GM12872 (cell line): ENCODE measurements around the gene SMIM36.

Source experiments
- TF ChIP-seq, protein P1 (sequence below): IDR thresholded peaks from 3 replicates; pipeline ENCODE4 v1.5.1; 2011; ENCODE audit warnings: low read depth, mild to moderate bottlenecking, low read length, moderate library complexity; ENCODE audit not compliant: insufficient read depth

SMIM36 gene

DNA sequence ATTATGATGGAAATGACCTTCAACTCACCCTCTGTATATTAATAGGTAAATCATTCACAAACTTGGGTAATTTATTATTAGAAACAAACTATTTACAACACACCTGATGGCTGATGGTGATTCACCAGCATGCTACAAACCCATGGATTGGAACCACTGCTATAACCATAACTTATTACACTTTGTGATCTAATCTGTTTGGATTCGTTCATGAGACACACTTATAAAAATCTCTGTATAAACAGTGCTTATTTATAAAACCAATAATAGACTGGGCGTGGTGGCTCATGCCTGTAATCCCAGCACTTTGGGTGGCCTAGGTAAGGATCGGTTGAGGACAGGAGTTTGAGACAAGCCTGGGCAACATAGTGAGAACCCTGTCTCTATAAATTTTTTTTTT, 16.0 kb downstream of the SMIM36 start:
- TF ChIP-seq, protein P1, sequence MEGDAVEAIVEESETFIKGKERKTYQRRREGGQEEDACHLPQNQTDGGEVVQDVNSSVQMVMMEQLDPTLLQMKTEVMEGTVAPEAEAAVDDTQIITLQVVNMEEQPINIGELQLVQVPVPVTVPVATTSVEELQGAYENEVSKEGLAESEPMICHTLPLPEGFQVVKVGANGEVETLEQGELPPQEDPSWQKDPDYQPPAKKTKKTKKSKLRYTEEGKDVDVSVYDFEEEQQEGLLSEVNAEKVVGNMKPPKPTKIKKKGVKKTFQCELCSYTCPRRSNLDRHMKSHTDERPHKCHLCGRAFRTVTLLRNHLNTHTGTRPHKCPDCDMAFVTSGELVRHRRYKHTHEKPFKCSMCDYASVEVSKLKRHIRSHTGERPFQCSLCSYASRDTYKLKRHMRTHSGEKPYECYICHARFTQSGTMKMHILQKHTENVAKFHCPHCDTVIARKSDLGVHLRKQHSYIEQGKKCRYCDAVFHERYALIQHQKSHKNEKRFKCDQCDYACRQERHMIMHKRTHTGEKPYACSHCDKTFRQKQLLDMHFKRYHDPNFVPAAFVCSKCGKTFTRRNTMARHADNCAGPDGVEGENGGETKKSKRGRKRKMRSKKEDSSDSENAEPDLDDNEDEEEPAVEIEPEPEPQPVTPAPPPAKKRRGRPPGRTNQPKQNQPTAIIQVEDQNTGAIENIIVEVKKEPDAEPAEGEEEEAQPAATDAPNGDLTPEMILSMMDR, result no peak

DNA sequence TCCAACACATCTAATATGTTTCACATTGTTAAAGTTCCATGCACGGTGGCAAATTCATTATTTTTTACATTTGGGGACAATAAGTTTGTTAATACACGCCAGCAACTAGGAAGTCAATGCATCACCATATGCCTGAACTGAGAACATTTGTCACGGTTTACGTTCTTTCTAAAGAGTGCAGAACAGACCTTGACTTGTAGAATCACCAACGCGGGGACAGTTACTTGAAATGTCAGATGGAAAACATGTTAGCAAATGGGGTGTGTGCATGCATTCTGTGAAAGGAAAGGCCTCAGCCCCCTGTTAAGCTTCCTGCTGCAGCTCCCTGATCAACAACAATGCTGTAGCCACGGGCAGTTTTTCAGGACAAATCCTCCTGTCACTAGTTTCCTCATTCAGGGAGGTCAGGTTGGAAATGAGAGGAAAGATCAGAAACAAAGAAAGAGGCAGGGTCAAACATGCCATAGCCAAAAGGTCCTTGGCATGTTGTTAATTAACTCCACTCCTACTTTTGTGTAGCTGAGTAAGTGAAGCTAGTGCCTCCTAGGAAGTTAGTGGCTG, 18.4 kb downstream of the SMIM36 start:
- TF ChIP-seq, protein P1, result no peak

DNA sequence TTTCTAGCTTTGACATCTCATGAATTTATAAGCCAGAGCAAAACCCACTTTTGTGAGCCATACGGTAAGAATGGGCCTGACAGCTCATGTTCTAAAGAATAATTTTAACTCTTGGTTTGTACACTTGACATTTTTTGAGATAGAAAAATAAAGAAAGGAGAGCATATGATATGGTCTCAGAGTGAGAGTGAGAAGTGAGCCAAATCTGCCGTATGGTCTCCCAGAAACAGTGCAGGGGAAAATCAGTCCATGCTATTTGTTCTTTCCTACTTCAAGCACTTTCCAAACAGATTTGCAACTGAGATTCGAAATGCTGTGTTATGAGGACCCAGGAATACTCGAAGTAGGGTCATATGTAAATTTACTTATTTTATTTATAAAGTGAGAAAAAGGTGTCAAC, 20.9 kb downstream of the SMIM36 start:
- TF ChIP-seq, protein P1, result no peak

DNA sequence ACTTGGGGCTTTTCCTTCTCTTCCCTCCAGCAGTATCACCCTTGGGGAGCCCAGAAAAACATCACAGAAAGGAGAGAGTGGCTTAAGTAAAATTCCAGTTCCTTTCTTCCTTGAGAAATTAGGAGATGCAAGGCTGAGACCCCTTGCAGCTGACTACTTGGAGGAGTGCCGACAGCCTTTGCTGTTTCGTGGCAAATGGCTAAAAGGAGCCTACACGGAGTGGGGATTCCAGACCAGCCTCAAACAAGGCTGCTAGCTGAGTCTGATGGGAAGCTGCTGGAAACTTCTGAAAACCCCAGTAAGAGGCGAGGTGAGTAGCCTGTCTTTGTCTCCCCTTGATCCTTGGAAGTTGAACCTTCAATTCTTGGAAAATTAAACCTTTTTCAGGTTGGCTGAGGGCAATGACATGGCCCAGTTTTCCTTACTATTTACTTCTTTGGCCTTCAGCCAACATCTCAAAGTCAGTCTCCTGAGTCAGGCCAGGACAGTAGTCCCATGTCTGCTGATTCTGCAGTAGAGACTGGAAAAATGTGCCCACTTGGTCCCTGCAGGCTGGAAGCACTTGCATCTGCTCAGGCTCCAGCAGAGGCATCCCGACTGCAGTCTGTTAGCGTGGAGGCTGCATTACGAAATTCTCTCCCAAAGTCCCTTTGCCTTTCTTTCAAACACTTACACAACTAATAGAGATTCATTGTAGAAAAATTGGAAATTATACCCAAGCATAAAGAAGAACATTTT, 23.4 kb downstream of the SMIM36 start:
- TF ChIP-seq, protein P1, result no peak

DNA sequence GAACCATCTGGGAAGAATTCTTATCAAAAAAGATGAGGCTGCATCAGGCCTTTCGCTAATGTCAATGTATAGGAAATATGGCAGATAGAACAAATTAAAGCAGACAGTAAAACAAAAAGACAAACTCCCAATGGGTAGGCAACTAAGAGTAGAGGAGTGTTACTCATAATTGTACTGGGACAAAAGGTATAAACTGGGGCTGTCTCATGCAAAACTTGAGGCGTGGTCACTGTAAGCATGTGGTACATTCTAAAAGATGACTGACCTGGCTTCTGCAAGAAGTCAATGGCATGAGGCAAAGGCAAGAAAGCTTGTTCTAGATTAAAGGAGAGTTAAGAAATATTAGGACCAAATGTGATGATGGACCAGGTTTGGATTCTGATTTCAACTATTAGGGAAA, 26.7 kb downstream of the SMIM36 start:
- TF ChIP-seq, protein P1, result no peak

DNA sequence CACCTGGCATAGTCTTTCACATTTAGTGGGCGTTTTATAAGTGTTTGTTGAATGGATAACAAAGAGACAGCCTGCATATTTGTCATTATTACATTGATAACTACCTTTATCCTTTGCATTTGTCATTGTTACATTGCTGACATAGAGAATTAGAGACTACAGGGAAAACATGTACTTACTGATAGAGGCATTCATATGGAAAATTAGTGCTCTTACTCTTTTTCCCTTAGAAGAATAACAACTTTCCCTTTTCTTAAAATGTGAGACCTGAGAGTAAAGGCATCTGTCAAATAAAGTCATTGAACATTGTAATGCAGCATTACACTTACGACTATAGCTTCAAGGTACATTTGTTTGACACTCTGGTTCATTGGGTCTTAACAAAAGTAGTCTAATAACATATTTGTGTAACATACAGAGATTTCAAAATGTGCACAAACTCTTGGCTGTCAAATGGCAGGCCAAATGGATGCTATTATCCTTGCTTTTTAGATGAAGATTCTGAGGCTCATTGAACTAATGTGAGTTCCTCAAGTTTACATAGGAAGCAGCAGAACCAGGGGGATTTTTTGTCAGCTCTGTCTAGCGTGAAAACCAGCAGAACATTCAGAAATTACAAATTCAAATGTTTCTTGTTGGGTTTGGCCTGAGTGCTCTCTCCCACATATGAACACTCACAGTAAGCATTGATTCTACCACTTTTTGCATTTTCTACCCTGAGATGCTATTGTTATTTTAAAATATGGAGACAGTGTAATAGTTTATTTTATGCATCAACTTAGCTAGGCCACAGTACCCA, 28.5 kb downstream of the SMIM36 start:
- TF ChIP-seq, protein P1, result no peak

DNA sequence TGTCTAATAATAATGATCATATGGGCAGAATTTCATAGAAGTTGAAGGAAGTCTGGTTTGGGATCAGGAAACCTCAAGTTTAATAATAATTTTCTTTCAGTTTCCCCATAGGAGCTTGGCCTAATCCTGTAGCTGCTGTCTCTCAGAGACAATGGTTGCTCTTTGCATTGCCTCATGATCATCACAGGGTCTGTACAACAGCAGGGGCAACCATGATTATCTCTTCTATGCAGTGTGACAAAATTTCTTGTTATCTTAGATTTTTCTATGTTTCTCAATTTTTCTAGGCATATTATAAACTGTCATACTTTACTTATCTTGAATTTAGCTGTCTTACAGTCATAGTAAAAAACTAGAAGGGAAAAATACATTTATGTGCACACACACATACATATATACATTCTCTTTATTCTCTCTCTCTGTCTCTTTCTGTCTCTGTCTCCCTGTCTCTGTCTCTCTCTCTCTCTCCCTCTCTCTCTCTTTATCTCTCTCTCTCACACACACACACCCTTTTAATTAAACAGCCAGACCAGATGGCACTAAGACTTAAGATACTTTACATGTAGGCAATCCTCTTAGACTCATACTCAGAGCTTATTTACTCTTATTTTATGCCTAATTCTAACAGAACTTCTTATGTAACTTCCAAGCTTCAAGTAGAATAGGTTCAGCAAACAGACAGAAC, 30.5 kb downstream of the SMIM36 start:
- TF ChIP-seq, protein P1, result no peak
